HEK293T (cell line): Measurements from ENCODE around the gene MUCL1.

Experiments used
- CTCF ChIA-PET: fragments of 350-600 bp; formaldehyde crosslinking; extraction: SDS; loops from one replicate; lab custom pipeline; 2021; ENCODE audit warnings: antibody characterized with exemption, inconsistent platforms; lab: Yijun Ruan, JAX
- POLR2A ChIA-PET: fragments of 350-600 bp; formaldehyde crosslinking; extraction: SDS; loops from one replicate; lab custom pipeline; 2020; ENCODE audit warnings: antibody characterized with exemption, inconsistent platforms; lab: Yijun Ruan, JAX
- DNase-seq: peaks from one replicate; pipeline ENCODE4 v3.0.0; 2012; ENCODE audit warnings: mixed read lengths; ENCODE audit errors: extremely low spot score
- ARNT ChIP-seq: fragments of 450-650 bp; IDR thresholded peaks from 2 replicates; pipeline ENCODE4 v1.6.1; 2017; ENCODE audit warnings: mild to moderate bottlenecking
- BHLHE40 ChIP-seq: fragments of 450-650 bp; IDR thresholded peaks from 2 replicates; pipeline ENCODE4 v1.6.1; 2016; ENCODE audit warnings: mild to moderate bottlenecking, moderate library complexity, borderline replicate concordance
- CTBP1 ChIP-seq: fragments of 450-650 bp; IDR thresholded peaks from 2 replicates; pipeline ENCODE4 v1.6.1; 2016; ENCODE audit warnings: borderline replicate concordance
- ELF4 ChIP-seq: fragments of 450-650 bp; IDR thresholded peaks from 2 replicates; pipeline ENCODE4 v1.6.1; 2017; ENCODE audit warnings: antibody characterized with exemption
- FOXA1 ChIP-seq: fragments of 450-650 bp; IDR thresholded peaks from 2 replicates; pipeline ENCODE4 v1.6.1; 2016; ENCODE audit warnings: mild to moderate bottlenecking
- FOXK2 ChIP-seq: fragments of 450-650 bp; IDR thresholded peaks from 2 replicates; pipeline ENCODE4 v1.6.1; 2016; ENCODE audit warnings: mild to moderate bottlenecking
- FOXM1 ChIP-seq: fragments of 450-650 bp; IDR thresholded peaks from 2 replicates; pipeline ENCODE4 v1.6.1; 2017; ENCODE audit warnings: mild to moderate bottlenecking, borderline replicate concordance
- HDGF ChIP-seq: fragments of 450-650 bp; IDR thresholded peaks from 2 replicates; pipeline ENCODE4 v1.6.1; 2017; ENCODE audit warnings: antibody characterized with exemption, borderline replicate concordance
- L3MBTL2 ChIP-seq: fragments of 450-650 bp; conservative IDR thresholded peaks from 2 replicates; pipeline ENCODE4 v1.6.1; 2016; ENCODE audit warnings: mild to moderate bottlenecking
- LEF1 ChIP-seq: fragments of 450-650 bp; IDR thresholded peaks from 2 replicates; pipeline ENCODE4 v1.6.1; 2017; ENCODE audit warnings: mild to moderate bottlenecking, borderline replicate concordance
- NFRKB ChIP-seq: fragments of 450-650 bp; IDR thresholded peaks from 2 replicates; pipeline ENCODE4 v1.6.1; 2016; ENCODE audit warnings: mild to moderate bottlenecking, moderate library complexity
- PKNOX1 ChIP-seq: fragments of 450-650 bp; IDR thresholded peaks from 2 replicates; pipeline ENCODE4 v1.6.1; 2016
- SP1 ChIP-seq: fragments of 450-650 bp; IDR thresholded peaks from 2 replicates; pipeline ENCODE4 v1.6.1; 2017
- SUZ12 ChIP-seq: fragments of 450-650 bp; IDR thresholded peaks from 2 replicates; pipeline ENCODE4 v1.6.1; 2016; ENCODE audit warnings: mild to moderate bottlenecking
- TARDBP ChIP-seq: fragments of 450-650 bp; IDR thresholded peaks from 2 replicates; pipeline ENCODE4 v1.6.1; 2016
- ZNF384 ChIP-seq: fragments of 450-650 bp; IDR thresholded peaks from 2 replicates; pipeline ENCODE4 v1.6.1; 2016

The MUCL1 gene

DNA sequence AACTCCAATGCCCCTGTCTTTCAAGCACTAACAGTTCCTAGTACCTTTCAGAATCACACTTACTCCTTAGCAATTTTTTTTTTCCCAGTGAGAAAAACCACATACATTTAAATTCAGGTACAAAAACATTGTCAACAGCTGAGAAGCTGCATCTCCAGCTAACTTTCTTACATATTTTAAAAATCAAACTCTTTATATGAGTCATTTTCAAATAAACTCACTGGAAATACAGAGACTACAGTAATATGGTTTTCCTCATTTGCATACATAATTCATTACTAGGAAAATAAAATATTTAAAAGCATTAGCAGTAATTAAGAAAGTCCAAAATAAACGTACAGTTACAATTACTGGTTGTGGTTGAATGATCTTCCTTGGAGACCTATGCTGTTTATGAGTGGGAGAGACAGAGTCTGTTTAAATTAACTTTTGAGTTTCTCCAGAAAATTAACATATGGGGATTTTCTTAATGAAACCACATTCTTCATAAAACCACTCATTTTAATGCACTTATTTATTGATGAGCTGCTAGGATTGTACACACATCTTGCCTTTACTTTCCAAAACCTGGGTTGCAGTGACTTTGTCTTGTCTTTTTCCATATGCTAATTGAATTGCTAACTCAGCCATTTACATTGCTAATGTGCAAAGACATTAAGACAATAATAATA lies 9.8 kb downstream of the MUCL1 start:
- TF ChIP-seq ZNF384 = no peak
- no peak for TF ChIP-seq SP1
- TF ChIP-seq PKNOX1 = no peak
- no peak for TF ChIP-seq FOXA1
- TF ChIP-seq ARNT = no peak
- no peak for DNase-seq
- ChIA-PET CTCF (no interaction called here), POLR2A (no interaction called here)

DNA sequence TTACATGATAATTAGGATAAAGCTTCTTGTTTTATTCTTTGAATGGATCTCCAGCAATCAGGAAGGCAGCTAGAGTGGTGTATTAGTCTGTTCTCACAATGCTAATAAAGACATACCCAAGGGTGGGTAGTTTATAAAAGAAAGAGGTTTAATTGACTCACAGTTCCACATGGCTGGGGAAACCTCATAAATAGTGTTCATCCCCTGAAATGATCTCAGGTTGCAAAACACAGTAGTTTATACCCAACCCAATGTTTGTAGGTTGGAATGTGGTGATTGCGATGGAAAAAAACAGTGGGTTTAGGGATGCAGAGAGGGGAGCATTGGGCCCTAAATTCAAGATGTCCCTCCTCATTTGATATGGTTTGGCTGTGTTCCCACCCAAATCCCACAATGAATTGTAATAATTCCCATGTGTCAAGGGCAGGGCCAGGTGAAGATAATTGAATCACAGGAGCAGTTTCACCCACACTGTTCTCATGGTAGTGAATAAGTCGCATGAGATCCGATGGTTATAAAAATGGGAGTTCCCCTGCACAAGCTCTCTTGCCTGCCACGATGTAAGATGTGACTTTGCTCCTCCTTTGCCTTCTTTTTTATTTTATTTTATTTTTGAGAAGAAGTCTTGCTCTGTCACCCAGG lies 11.5 kb downstream of the MUCL1 start:
- DNase-seq = no peak
- TF ChIP-seq FOXA1 (no peak), HDGF (no peak), SUZ12 (no peak), CTBP1 (no peak), LEF1 (no peak), ZNF384 (no peak), PKNOX1 (no peak), NFRKB (no peak), ELF4 (no peak), L3MBTL2 (no peak), FOXK2 (no peak), SP1 (no peak), TARDBP (no peak), ARNT (no peak), FOXM1 (no peak), BHLHE40 (no peak)
- POLR2A ChIA-PET = no interaction called here
- CTCF ChIA-PET = no interaction called here

DNA sequence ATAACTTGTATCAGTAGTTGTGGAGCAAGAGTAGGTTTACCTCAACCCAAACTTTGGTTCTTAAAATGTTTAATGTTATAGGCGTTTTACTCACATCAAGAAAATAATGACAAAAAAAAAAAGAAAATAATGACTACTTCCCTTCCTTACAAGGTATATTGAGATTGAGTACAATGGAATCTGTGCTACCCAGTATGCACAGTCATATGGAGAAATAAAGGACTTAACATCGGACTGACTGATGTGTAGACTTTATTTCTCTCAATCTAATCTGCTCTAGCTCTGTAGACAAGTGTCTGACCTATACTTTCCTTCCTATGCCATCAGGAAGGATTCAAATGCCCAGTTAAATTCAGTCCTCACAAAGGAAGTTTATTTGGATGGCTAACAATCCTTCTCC lies 14.4 kb downstream of the MUCL1 start:
- DNase-seq = no peak
- ChIA-PET CTCF (no interaction called here), POLR2A (no interaction called here)
- TF ChIP-seq CTBP1 = no peak
- TF ChIP-seq ZNF384 = no peak
- TF ChIP-seq ELF4 = no peak
- no peak for TF ChIP-seq TARDBP
- no peak for TF ChIP-seq FOXA1
- TF ChIP-seq L3MBTL2 = no peak
- TF ChIP-seq LEF1 = no peak
- no peak for TF ChIP-seq HDGF
- TF ChIP-seq SP1 = no peak
- TF ChIP-seq ARNT = no peak
- TF ChIP-seq FOXK2 = no peak
- no peak for TF ChIP-seq PKNOX1
- no peak for TF ChIP-seq SUZ12
- no peak for TF ChIP-seq BHLHE40
- no peak for TF ChIP-seq FOXM1
- no peak for TF ChIP-seq NFRKB

GRCh38 chr12:54870048-54870447 lies 15.7 kb downstream of the MUCL1 start:
- ChIA-PET POLR2A (no interaction called here), CTCF (no interaction called here)
- no peak for TF ChIP-seq SP1
- no peak for TF ChIP-seq NFRKB
- no peak for TF ChIP-seq FOXA1
- no peak for TF ChIP-seq ARNT
- no peak for TF ChIP-seq ELF4
- no peak for TF ChIP-seq SUZ12
- no peak for TF ChIP-seq ZNF384
- TF ChIP-seq CTBP1 = no peak
- TF ChIP-seq LEF1 = no peak
- no peak for TF ChIP-seq FOXK2
- TF ChIP-seq BHLHE40 = no peak
- TF ChIP-seq L3MBTL2 = no peak
- no peak for TF ChIP-seq PKNOX1
- no peak for TF ChIP-seq FOXM1
- TF ChIP-seq TARDBP = no peak
- no peak for DNase-seq

GRCh38 chr12:54870617-54871016 lies 16.3 kb downstream of the MUCL1 start:
- POLR2A ChIA-PET = no interaction called here
- CTCF ChIA-PET = no interaction called here
- no peak for DNase-seq
- TF ChIP-seq BHLHE40 = no peak
- TF ChIP-seq ARNT = no peak
- no peak for TF ChIP-seq FOXK2
- no peak for TF ChIP-seq TARDBP
- no peak for TF ChIP-seq ELF4
- no peak for TF ChIP-seq ZNF384
- no peak for TF ChIP-seq PKNOX1
- TF ChIP-seq L3MBTL2 = no peak
- TF ChIP-seq FOXA1 = no peak
- no peak for TF ChIP-seq LEF1
- no peak for TF ChIP-seq SP1
- no peak for TF ChIP-seq HDGF
- no peak for TF ChIP-seq SUZ12
- TF ChIP-seq CTBP1 = no peak
- TF ChIP-seq NFRKB = no peak
